HG03139 (cell line): ENCODE measurements around the gene TIMM17B.
"Not testable (repeated sequence)": the region's sequence is repeated elsewhere in the genome, so short reads cannot be mapped to it uniquely, and the experiment has no call there.

Source experiments
- ATAC-seq: cut with Tn5 transposase; IDR thresholded peaks from one replicate; pipeline ENCODE4 v1.9.1; 2021; ENCODE audit not compliant: unreplicated experiment

The TIMM17B gene

DNA sequence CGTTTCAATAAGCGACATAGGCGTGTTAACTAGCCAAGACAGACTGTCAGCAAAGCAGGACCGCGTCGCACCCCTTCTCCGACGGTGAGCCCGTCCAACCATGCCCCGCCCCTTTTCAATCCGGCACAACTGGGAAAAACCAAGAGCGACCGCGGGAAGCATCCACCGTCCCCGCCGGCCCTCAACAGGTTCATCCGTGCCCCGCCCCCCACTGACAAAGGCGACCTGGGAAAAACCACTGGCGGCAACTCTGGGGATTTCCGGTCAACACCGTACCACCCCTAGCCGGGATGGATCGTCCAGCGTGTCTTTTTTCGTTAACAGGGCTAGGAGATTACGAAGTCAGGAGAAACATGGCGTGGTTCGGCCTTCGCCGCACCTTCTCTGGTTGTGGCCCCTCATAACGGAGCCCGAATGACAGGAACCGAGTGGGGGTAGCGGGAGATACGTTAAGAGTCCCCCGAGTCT lies 377 bp downstream of the TIMM17B start:
- peak; percentile 18 for ATAC-seq

DNA sequence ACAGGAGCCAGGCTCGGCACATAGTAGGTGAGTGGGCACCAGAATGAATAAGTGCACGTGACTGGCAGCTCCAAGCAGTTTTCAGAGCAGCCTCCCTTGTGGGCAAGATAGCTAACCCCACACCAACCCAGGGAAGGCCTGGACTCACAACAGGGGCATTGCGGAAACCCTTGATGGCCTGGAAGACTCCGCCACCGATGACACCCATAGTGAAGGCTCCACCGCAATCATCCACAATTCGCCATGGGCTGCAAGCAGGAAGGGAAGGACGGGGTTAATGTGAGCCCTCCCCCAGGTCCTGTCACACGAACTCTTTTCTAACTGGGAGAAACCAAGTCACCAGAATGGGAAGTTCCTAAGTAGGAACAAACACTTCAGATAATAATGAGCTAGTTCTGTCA lies 957 bp downstream of the TIMM17B start:
- no peak for ATAC-seq

DNA sequence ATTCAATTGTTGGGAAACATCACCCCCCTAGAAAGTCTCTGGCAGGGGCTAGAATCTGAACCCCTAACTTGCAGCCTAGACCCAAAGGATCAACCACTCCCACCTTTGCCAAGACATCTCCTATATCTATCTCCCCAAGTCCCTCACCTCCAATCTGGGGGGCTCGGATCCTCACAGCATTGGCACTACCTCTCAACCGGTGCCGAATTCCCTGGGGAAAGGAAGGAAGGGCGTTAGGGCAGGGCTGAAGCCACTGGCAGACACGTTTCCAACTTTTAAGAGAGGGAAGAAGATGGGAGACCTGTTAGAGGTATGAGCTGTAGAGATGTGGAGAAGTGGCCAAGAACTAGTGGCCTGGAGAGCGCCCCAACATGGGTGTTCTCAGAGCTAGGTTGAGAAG lies 2.7 kb downstream of the TIMM17B start:
- no peak for ATAC-seq

DNA sequence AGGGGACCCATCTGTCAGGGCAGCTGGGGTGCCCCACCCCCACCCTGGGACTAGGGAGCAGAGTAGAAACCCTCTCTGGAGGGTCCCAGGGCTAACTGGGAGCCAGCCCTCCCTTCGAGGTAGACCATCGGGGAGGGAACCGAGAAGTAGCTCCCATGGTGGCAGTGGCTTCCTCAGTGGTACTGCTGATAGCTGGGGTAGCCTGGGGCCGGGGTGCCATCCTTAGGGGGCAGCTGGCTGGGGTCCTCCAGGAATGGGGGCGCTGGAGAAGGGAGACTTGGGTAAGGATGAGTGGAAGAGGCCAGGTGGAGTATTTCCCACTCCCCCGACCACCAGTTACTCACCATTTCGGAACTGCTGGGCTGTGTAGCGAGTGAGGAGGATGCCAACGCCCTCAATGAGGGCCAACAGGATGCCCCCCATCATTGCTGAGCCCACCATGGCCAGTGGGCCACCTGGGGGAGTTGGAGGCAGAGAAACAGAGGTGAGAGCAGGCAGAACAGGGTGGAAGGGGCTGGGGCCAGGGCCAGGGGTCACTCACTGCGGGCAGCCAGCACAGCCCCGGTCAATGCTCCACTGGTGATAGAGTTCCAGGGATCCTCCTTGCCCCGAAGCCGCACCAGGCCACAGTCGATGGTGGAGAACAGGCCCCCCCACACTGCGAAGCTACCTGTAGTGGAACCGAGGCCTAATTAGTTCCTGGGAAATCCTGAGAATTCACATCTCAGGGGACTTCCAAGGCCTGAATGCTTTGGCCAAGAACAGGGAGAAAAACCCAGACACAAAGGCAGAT lies 3.8 kb downstream of the TIMM17B start:
- ATAC-seq: no peak

DNA sequence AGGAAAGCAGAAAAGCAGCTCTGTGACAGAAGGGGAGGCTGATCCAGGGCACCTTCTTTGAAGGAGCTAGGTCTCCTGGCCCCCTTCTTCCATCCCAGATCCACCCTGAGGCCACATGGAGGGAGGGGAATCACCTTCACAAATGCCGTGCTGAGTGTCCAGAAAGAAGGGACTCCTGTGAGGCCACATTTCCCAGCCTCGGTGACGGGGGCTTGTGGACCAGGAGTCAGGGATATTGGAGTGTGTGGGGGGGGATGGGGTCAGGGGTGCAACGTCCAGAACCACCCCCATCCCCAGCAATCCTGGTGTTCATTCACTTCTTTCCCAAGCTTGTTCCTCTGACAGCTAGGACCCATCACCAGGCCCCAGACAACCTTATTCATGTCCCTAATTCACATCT lies 4.7 kb downstream of the TIMM17B start:
- ATAC-seq: no peak

DNA sequence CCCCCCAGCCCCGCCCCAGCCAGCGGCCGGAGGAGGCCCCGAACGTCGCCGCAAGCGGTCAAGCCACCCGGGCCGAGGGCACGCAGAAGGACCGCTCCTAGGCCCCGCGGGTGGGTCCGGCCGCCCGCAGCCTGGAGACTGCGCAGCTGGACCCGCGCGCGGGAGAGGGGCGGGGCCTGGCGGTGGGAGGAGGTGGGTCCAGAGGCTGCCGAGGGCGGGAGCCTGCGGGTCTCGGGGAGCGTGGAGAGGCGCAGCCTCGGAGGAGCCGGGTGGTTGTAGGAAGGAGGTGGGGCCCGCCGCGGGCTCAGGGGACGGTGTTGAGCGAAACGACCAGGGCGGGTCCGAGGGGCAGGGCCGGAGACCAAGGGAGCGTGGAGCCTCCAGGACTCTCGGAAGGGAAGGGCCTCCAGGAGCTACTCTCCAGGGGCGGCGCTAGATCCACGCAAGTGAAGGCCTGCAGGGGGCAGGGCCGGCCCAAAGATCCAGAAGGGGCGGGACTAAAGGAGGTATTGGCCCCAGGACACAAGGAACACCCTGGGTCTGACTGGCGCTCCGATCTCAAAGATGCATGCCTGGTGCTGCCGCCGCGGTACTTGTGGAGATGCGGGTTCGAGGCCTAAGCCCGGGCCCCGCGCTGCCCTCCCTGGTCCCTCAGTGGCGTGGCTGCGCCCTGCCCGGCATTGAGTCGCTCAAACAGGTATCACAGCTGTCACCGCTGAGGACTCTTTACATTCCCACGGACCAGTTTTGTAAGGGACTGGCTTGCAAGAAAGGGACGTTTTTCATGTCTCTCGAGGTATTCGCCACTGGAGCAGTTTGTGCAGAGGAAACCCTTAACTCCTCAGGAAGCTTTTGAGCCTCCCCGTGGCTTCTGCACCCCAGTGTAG lies 5.9 kb downstream of the TIMM17B start:
- peak; percentile 79 for ATAC-seq

DNA sequence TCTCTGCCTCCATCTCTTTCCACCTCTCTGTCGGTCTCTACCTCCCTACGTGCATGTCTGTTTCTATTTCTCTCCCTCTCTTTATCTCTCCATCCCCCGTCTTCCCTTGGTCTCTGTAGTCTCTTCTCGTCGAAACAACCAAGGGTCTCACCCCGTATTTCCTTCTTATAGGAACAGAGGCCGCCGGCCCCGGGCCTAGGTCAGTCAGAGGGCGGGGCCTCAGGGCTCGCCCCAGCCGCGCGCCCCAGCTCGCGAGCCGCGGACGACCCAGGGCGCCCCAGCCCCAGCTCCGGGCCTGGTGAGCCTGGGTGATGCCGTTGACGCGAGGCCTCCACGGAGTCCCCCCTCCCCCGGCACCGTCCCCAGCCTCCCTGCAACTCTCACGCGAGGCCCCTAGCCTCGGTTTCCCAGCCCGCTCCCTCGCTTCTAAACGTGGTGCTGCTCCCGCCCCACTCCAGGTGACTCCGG lies 6.6 kb downstream of the TIMM17B start:
- ATAC-seq: no peak

DNA sequence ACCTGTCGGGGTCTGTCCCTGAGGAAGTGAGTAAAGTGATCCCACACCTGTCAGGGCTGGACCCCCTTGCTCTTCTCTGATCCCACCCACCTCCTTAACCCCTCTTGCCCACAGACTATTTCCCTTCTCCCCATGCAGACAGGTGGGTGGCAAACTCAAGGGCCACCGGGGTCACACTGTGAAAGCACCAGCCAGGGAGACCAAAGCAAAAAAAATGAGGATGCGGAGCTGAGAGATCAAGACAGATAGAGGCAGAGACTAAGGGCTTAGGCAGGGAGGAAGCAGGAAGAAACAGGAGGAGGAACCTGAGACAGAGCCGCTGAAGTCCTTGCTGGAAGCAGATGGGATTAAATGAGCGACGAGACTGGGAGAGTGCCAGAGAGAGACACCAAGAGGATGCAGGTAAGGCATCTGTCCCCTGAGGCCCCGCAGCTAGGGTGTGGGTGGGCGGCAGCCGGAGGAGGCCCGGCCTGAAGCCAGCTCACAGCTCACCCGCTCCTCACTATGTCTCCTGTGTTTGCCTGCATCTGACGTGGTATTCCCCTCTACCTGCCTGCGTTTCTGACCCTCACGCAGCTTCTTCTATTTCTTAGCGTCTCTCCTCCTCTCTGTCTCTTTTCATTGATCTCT lies 7.2 kb downstream of the TIMM17B start:
- no peak for ATAC-seq

DNA sequence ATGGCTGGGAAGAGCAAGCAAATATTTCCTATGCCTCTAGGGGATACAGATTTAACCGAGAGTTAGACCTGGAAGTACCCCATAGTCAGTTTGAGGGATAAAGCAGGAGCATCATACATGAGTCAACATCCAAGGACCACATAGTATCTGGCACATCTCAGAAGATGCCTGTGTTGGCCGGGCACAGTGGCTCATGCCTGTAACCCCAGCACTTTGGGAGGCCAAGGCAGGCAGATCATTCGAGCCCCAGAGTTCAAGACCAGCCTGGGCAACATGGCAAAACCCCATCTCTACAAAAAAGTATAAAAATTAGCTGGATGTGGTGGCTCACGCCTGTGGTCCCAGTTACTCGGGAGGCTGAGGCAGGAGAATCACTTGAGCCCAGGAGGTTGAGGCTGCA lies 11.0 kb downstream of the TIMM17B start:
- not testable (repeated sequence) for ATAC-seq

DNA sequence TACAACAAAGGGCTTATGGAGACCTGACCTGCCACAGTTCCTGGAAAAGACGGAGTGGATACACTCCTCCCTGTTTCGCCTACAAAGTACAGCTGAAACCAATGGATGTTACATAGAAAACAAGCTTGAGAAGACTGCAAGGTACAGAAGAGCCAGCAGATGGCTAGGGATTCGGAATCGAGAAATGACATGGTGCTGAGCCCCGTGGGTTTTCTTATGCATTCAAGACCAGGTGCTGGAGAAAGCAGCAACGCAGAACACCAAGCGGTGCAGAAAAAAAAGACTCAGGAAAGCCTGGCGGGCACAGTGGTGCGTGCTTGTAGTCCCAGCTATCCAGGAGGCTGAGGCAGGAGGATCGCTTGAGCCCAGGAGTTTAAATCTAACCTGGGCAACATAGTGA lies 13.8 kb downstream of the TIMM17B start:
- ATAC-seq: no peak

DNA sequence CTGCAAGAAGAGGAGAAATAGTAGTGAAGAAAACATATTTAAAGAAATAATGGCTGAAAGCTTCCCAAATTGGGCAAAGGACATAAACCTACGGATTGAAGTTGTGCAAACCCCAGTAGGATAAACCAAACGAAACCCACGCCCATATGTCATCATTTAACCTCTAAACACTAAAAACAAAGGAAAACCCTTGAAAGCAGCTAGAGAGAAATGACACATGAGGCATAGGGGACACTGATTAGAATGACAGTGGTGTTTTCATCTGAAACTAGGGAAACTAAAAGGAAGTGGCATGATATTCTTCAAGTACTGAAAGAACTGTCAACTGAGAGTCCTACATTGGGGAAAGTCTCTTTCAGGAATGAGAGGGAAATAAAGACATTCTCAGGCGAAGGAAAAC lies 20.6 kb downstream of the TIMM17B start:
- not testable (repeated sequence) for ATAC-seq

DNA sequence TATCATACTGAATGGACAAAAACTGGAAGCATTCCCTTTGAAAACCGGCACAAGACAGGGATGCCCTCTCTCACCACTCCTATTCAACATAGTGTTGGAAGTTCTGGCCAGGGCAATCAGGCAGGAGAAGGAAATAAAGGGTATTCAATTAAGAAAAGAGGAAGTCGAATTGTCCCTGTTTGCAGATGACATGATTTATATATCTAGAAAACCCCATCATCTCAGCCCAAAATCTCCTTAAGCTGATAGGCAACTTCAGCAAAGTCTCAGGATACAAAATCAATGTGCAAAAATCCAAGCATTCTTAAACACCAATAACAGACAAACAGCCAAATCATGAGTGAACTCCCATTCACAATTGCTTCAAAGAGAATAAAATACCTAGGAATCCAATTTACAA lies 25.6 kb downstream of the TIMM17B start:
- not testable (repeated sequence) for ATAC-seq

DNA sequence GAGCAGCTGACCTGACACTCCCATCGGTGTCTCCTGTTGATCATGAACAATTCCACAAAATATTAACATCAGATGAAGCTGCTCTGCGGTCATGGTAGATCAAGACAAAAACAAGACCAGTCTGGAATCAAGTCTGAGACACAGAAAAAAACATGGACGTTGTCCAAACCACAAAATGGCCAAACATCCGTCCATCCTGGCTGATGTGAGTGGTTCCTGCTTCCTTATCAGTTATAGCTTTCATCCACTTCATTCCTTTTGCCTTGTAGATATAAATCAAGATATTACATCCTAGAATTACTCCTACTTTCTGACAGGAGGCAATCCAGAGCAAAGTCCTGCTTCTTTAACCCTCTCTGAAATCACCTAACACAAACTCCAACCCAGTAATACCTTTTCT lies 33.4 kb downstream of the TIMM17B start:
- no peak for ATAC-seq

DNA sequence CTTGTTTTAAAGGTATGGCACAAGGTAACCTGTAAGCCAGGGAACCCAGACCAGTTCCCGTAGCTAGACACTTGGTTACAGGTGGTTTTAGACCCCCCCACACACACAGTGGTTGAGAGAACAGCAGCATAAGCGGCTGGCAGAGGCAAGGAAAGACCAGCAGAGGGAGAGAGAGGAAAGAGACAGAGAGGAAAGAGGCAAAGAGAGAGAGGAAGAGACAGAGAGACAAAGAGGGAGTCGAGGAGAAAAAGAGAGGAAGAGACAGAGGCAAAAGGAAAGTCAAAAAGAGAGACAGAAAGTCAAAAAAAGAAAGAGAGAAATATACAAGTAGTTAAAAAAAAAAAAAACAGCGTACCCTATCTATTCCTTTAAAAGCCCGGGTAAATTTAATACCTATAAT lies 42.7 kb downstream of the TIMM17B start:
- no peak for ATAC-seq

DNA sequence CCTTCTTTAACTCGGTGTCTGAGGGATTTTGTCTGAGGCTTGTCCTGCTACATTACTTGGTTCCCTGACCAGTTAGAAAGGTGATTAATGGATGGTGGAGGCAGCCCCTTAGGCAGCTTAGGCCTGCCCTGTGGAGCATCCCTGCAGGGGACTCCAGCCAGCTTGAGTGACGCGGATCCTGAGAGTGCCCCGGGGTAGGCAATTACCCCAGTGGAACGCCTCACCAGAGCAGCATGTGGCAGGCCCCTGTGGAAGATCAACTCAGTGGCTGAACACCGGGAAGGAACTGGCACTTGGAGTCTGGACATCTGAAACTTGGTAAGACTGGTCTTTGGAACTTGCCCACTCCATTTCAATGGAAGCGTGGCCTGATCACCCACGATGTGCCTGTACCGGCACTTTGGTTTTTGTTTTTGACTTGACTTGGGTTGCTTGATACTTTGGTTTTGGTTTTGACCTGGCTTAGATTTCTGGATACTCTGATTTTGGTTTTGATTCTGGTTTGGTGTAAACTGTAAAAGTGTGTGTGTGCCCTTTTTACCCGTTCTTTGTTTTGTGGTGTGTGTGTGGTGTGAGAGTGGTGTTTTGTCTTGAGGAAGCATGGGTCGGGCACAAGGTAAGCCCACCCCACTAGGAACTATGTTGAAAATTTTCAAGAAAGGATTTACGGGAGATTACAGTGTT lies 43.3 kb downstream of the TIMM17B start:
- ATAC-seq: not testable (repeated sequence)

DNA sequence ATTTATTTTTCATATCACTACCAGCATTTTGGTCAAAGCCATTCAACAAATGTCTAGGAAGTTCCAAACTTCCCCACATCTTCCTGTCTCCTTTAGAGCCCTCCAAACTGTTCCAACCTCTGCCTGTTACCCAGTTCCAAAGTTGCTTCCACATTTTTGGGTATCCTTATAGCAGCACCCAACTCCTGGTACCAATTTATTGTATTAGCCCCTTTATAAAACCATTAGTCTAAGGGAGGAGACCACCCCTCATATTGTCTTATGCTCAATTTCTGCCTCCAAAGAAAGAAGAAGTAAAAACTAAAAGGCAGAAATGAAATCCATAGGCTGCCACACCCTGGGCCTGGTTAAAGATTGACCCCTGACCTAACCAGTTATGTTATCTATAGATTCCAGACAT lies 44.1 kb downstream of the TIMM17B start:
- not testable (repeated sequence) for ATAC-seq

DNA sequence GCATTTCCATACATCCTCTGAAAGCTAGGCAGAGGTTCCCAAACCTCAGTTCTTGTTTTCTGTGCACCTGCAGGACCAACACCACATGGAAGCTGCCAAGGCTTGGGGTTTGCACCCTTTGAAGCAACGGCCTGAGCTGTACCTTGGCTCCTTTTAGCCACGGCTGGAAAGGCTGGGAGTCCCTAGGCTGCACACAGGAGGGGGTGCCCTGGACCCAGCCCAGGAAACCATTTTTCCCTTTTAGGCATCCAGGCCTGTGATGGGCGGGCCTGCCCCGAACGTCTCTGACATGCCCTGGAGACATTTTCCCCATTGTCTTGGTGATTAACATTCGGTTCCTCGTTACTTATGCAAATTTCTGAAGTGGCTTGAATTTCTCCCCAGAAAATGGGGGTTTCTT lies 44.7 kb downstream of the TIMM17B start:
- no peak for ATAC-seq

DNA sequence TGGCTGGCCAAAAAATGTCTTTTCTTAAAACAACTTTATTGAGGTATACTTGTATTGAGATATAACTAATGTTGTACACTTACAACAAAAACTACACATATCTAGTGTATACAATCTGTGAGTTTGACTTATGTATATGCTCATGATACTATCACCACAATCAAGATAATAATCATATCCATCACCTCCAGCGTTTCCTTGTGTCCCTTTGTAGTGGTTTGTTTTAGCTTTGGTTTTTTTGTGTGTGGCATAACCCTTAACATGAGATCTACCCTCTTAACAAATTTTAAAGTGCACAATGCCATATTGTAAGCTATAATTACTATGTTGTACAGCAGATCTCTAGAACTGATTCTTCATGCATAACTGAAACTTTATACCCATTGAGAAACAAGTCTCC lies 48.7 kb downstream of the TIMM17B start:
- ATAC-seq: no peak
